A673 (cell line): Measurements from ENCODE around the gene HSDL1.

Experiments used
- EZH2 ChIP-seq: fragments of 200-600 bp; sonication (generic); IDR thresholded peaks from 2 replicates; pipeline ENCODE4 v1.6.1; 2017; ENCODE audit warnings: borderline replicate concordance, low read depth, mild to moderate bottlenecking, mixed read lengths, antibody characterized with exemption, low read length; ENCODE audit not compliant: poor library complexity, severe bottlenecking
- TF ChIP-seq, protein P1 (sequence below): fragments of 300-800, 200-600 bp; sonication (generic); conservative IDR thresholded peaks from 2 replicates; pipeline ENCODE4 v1.5.1; 2017; ENCODE audit warnings: low read depth, mild to moderate bottlenecking, antibody characterized with exemption, low read length, moderate library complexity, mixed read lengths

DNA sequence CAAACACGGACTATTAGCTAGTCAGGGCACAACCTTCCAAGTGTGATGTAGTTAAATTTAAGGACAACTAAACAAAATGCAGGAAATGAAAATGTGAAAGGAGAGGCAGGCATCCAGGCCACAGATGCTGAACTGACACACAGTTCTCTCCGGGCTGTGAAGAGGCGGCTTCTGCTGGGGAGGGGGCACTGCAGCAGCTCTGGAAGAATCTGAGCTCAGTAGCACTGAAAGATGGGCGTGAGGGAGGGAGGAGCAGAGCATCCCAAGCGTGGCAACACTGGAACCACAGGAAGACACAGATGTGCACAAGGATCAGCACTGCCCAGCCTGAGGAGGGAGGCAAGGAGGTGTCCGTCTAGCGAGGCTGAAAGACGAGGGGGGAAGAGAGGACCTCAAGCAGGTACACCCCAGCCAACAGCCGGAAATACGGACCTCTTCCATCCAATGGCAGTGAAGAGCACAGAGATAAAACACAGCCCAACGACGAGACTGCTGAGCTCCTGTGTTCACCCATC is 39.6 kb downstream of the HSDL1 start:
- TF ChIP-seq, protein P1, sequence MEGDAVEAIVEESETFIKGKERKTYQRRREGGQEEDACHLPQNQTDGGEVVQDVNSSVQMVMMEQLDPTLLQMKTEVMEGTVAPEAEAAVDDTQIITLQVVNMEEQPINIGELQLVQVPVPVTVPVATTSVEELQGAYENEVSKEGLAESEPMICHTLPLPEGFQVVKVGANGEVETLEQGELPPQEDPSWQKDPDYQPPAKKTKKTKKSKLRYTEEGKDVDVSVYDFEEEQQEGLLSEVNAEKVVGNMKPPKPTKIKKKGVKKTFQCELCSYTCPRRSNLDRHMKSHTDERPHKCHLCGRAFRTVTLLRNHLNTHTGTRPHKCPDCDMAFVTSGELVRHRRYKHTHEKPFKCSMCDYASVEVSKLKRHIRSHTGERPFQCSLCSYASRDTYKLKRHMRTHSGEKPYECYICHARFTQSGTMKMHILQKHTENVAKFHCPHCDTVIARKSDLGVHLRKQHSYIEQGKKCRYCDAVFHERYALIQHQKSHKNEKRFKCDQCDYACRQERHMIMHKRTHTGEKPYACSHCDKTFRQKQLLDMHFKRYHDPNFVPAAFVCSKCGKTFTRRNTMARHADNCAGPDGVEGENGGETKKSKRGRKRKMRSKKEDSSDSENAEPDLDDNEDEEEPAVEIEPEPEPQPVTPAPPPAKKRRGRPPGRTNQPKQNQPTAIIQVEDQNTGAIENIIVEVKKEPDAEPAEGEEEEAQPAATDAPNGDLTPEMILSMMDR: no peak
- no peak for TF ChIP-seq EZH2
